Right lobe of liver (tissue), 6 donors: ENCODE data around the gene PRKAG2. TPM values are rescaled to one million over a fixed set of nuclear protein-coding genes. Genes with fewer than 3 reads are reported as not detected.

Experiments used
- ATAC-seq, 4 donors: fragments of 200-7000 bp; cut with Tn5 transposase; one replicate each; pipeline ENCODE4 v1.9.1; 2020; ENCODE audit warnings: mild to moderate bottlenecking in 4 of 4, moderate library complexity in 4 of 4
- DNase-seq, 3 donors: peaks; one replicate each; pipeline ENCODE4 v3.0.0-alpha.2; 2020
- H3K27ac ChIP-seq, 3 donors: fragments of 200-600 bp; one replicate each; pipeline ENCODE4 v1.8.0; 2022
- H3K27me3 ChIP-seq, 2 donors: fragments of 200-600 bp; one replicate each; pipeline ENCODE4 v1.8.0; 2022
- H3K36me3 ChIP-seq, 4 donors: fragments of 200-600 bp; sonication (generic) in 1 of 4; one replicate each; pipeline versions ENCODE4 v1.5.1 to v1.8.0; 2017 to 2022; ENCODE audit warnings: control low read depth in 1 of 4
- H3K4me1 ChIP-seq, 4 donors: fragments of 200-600 bp; sonication (generic) in 1 of 4; one replicate each; pipeline versions ENCODE4 v1.5.1 to v1.8.0; 2017 to 2022; ENCODE audit warnings: control low read depth in 1 of 4
- H3K4me3 ChIP-seq, 3 donors: fragments of 200-600 bp; one replicate each; pipeline ENCODE4 v1.8.0; 2022
- H3K9me3 ChIP-seq, 4 donors: fragments of 200-600 bp; sonication (generic) in 1 of 4; one replicate each; pipeline versions ENCODE4 v1.5.1 to v1.8.0; 2017 to 2022; ENCODE audit warnings: control low read depth in 1 of 4
- CTCF ChIP-seq, 4 donors: fragments of 200-600 bp in 3 of 4; fragments of 450-650 bp in 1 of 4; IDR thresholded peaks; one replicate each; pipeline versions ENCODE4 v1.5.1 to v1.8.0; 2016 to 2022; ENCODE audit warnings: antibody characterized with exemption in 4 of 4, mild to moderate bottlenecking in 2 of 4
- POLR2A ChIP-seq: fragments of 450-650 bp; IDR thresholded peaks from one replicate; pipeline ENCODE4 v1.6.1; 2017; ENCODE audit warnings: antibody characterized with exemption, mild to moderate bottlenecking
- WGBS: methylation state at CpG from one replicate; pipeline ENCODE4 v1.1.6; 2018; ENCODE audit warnings: low coverage, low lambda C conversion rate; ENCODE audit not compliant: insufficient coverage; ENCODE audit errors: missing lambda C conversion rate; 5-methylcytosine and 5-hydroxymethylcytosine counted together
- intact Hi-C, 2 donors: fragments of 100-400 bp; cut with DNase I; formaldehyde crosslinking; loops; one replicate each; pipeline versions ENCODE4 v1.11.2 to v1.14.1; 2022
- total RNA-seq, 6 experiments: library from RNA; depleted of rRNA in 2 of 6; stranded (reverse); fragments of >200 nt in 2 of 6; fragmentation: NEBNext Ultra II Directional in 3 of 6; extraction: Animal tissue kit (Norgen Biotek cat#: 25700) in 3 of 6; gene quantifications; one replicate each; pipeline versions ENCODE4 v1.1.0 to v1.2.4, GENCODE V29; 2016 to 2023
- donor health status: DM: no; HTN: yes; CAD: no.
- donor health status: DM: no; HTN: no; CAD: no.
- donor health status: DM: no; HTN: no; CAD: no.
- donor health status: DM: no; HTN: yes; CAD: no.
- donor health status: DM: no; HTN: yes; CAD: no.

The PRKAG2 gene
- total RNA-seq, 6 experiments from 2014 or later = 20.6 to 63.6 (median 29.5) TPM

GRCh38 chr7:151645311-151645710 lies 231.6 kb downstream of the PRKAG2 start:
- Histone ChIP-seq H3K27me3 (no peaks in the 10 kb centered on the region), H3K4me1 (peaks cover 0 to 28% (median 12%) of the 10 kb centered on the region in 4 donors), H3K9me3 (no peaks in the 10 kb centered on the region), H3K36me3 (peaks cover 0 to 4% (median 0%) of the 10 kb centered on the region in 4 donors), H3K27ac (peak overlapping the region in 1 of 3 donors; percentile 0), H3K4me3 (no peak overlapping the region)
- intact Hi-C loops = no loop called here
- TF ChIP-seq CTCF (IDR thresholded peaks at IDR 0.05) (no peak), POLR2A (no peak)
- ATAC-seq (no peak), DNase-seq (no peak)
- no CpG with 5 or more reads among the region's 2 CpGs for WGBS

- DNase-seq (no peak), ATAC-seq (no peak)
- peaks cover 0 to 28% (median 14%) of the 10 kb centered on the region in 4 donors for H3K4me1 ChIP-seq
- H3K4me3 ChIP-seq = no peak overlapping the region
- TF ChIP-seq POLR2A = no peak
- TF ChIP-seq CTCF (IDR thresholded peaks at IDR 0.05) = no peak
- no peaks in the 10 kb centered on the region for H3K27me3 ChIP-seq
- H3K36me3 ChIP-seq = peaks cover 0 to 4% (median 0%) of the 10 kb centered on the region in 4 donors
- H3K9me3 ChIP-seq = no peaks in the 10 kb centered on the region
- intact Hi-C loops = no loop called here
- H3K27ac ChIP-seq = no peak overlapping the region
Observed at GRCh38 chr7:151644554-151644953, 232.4 kb downstream of the PRKAG2 start.

- 47% methylated on average over 3 of the region's 3 CpGs for WGBS
- Histone ChIP-seq H3K27me3 (no peaks in the 10 kb centered on the region), H3K9me3 (no peaks in the 10 kb centered on the region), H3K4me3 (no peak overlapping the region), H3K4me1 (peaks cover 0 to 23% (median 11%) of the 10 kb centered on the region in 4 donors), H3K36me3 (peaks cover 0 to 4% (median 0%) of the 10 kb centered on the region in 4 donors), H3K27ac (peak overlapping the region in 1 of 3 donors; percentile 26)
- no peak for TF ChIP-seq POLR2A
- no peak for TF ChIP-seq CTCF (IDR thresholded peaks at IDR 0.05)
- ATAC-seq = peak; percentile 33 to 52 (median 49)
- no peak for DNase-seq
- intact Hi-C loops = no loop called here
Observed at GRCh38 chr7:151642746-151643145, 234.2 kb downstream of the PRKAG2 start.

- intact Hi-C loops = no loop called here
- WGBS = 83% methylated on average over 1 of the region's 2 CpGs
- TF ChIP-seq POLR2A (no peak), CTCF (IDR thresholded peaks at IDR 0.05) (no peak)
- DNase-seq (no peak), ATAC-seq (peak; percentile 21 to 35 (median 26))
- H3K27me3 ChIP-seq = no peaks in the 10 kb centered on the region
- no peaks in the 10 kb centered on the region for H3K36me3 ChIP-seq
- H3K9me3 ChIP-seq = no peaks in the 10 kb centered on the region
- H3K4me3 ChIP-seq = no peak overlapping the region
- peaks cover 0 to 22% (median 11%) of the 10 kb centered on the region in 4 donors for H3K4me1 ChIP-seq
- peak overlapping the region; percentile 50 to 71 (median 57) for H3K27ac ChIP-seq
Observed at GRCh38 chr7:151641587-151641986, 235.3 kb downstream of the PRKAG2 start.

- H3K27ac ChIP-seq = no peak overlapping the region
- H3K27me3 ChIP-seq = no peaks in the 10 kb centered on the region
- 57% methylated on average over 7 of the region's 9 CpGs for WGBS
- H3K36me3 ChIP-seq = no peaks in the 10 kb centered on the region
- intact Hi-C loops = no loop called here
- no peak overlapping the region for H3K4me3 ChIP-seq
- no peak for DNase-seq
- H3K4me1 ChIP-seq = peaks cover 0 to 17% (median 8%) of the 10 kb centered on the region in 4 donors
- TF ChIP-seq POLR2A (no peak), CTCF (IDR thresholded peaks at IDR 0.05) (no peak)
- no peaks in the 10 kb centered on the region for H3K9me3 ChIP-seq
- no peak for ATAC-seq
Observed at GRCh38 chr7:151637781-151638261, 239.1 kb downstream of the PRKAG2 start.
